GM18951 (cell line): ENCODE data around the gene HNF4A.

Source experiments
- POLR2A ChIP-seq: IDR thresholded peaks from 4 replicates; pipeline ENCODE4 v1.6.1; 2011; ENCODE audit warnings: mild to moderate bottlenecking; ENCODE audit not compliant: insufficient read length, insufficient read depth; ENCODE audit errors: extremely low read depth
- in situ Hi-C: fragments of 300-500 bp; cut with MboI; formaldehyde crosslinking; loops from one replicate; pipeline ENCODE4 v1.12.0; 2022; ENCODE audit warnings: low sequenced_read_pairs, mixed read lengths, inconsistent platforms; ENCODE audit not compliant: unreplicated experiment

Gene HNF4A

DNA sequence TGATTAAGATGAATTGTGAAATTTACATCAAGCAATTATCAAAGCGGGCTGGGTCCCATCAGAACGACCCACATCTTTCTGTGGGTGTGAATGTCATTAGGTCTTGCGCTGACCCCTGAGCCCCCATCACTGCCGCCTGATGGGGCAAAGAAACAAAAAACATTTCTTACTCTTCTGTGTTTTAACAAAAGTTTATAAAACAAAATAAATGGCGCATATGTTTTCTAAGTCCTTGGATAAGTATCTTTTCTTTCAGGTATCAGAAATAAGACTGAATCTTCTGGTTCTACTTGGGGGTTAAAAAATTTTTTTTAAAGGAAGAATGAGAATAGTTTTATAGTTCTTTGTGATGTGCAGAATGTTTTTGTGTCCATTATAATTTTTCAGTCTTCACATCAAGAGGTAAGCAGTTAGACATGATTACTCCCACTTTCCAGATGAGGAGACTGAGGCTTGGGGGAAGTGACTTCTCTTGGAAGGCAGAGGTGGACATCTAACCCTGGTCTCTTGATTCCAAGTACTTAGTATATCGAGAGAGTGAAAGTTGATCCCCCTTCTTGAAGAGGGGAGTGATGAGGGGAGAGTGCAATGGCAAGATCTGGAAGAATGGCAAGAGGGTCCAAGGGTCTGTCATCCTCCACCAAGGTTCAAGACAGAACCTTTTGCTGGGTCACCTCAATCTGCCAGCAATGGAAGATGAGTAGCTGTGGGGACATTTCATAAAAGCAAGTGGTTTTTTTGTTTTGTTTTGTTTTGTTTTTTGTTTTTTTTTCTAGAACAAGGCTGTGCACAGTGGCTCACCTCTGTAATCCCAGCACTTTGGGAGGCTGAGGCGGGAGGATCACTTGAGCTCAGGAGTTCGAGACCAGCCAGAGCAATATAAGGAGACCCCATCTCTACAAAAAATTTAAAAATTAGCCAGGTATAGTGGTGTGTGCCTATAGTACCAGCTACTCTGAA lies 77.4 kb downstream of the HNF4A start:
- in situ Hi-C loops, result no loop called here
- TF ChIP-seq POLR2A, result no peak

DNA sequence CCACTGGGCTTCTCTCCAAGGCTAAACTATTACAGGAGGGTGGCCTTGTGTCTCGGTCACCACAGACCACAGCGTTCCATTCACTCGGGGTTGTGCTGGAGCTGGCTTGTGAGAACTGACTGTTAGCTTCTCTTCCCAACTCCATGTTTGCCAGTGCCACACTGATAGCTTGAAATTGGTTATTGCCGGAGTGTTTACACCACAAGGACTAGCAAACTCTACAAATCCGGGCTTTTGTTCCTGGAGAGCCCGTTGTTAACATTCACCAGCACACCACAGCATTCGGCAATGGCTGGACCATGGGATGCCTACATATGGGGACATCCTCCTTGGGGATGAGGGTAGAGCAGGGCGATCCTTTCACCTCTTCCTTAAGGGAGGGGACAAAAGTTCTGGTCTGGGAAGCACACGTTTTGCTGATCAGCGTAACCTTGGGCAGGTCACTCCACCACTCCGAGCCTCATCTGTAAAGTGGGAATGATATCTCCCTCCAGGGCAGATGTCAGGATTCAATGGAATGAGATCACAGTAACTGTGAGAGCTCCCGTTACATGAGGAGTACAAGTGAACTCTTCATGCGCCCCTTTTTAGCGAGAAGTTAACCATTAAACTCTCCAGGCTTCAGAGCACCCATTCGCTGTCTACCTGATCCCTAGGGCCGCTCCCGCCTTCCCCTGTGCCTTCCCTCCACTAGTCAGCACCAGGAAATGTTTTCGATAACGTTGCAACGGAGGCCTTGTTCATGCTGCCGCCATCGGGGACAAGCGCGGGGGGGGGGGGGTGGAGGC lies 78.4 kb downstream of the HNF4A start:
- in situ Hi-C loops, result no loop called here
- TF ChIP-seq POLR2A, result no peak

DNA sequence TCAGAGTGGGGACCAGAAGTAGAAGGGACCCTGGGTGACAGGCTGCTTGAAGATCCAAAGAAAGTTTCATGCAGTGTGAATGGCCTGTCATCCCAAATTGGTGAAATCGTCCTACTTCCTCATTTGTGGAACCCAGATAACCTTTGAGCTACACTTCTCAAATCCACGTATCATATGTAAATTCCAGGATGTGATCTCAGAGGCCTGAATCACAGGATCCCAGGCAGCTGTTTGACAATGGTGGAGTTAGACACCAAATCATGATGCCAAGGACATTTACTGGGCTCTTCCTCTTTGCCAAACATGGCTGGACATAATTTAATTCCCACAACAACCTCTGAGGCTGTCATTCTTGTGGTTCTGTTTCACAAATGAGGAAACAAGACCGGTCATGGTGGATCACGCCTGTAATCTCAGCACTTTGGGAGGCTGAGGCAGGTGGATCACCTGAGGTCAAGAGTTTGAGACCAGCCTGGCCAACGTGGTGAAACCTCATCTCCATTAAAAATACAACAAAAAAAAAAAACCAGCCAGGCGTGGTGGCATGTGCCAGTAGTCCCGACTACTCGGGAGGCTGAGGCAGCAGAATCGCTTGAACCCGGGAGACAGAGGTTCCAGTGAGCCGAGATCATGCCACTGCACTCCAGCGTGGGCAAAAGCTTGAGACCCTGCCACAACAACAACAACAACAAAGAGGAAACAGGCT lies 80.3 kb downstream of the HNF4A start:
- in situ Hi-C loops, result no loop called here
- TF ChIP-seq POLR2A, result no peak

DNA sequence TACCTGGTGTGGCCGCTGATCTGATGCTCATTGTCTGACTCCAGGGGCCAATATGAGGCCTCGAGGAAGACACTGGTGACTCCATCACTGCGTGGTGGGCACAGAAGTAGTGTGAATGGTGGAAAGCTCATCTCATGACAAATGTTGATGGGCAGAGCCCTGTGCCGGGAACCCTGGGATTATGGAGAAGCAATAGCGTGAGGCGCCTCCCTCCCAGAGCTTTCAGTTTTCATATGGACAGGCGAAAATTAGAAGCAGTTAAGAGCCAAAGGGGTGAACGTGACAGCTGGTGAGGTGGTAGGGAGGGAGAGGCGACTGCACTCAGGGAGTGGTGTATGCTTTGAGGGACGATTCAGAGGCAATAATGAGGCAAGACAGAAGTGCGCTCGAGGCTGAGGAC lies 80.9 kb downstream of the HNF4A start:
- no peak for TF ChIP-seq POLR2A
- in situ Hi-C loops, result no loop called here

- TF ChIP-seq POLR2A, result no peak
- in situ Hi-C loops, result no loop called here
Measured at GRCh38 chr20:44437497-44437896, 82.0 kb downstream of the HNF4A start.

DNA sequence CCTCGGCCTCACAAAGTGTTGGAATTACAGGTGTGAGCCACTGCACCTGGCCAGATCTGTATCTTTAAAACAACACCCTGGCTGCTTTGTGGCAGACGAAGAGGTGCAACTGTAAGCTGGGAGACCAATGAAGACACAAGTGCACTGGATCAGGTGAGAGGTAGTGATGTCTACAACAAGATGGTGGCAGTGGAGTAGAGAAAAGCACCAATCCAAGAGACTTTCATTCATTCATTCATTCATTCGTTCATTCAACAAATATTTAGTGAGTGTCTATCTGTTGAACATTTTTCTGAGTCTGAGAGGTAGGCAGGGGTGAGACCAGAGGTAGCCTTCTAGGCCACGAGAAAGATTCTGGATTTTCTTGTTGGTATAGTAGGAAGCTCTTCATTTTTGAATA lies 83.3 kb downstream of the HNF4A start:
- TF ChIP-seq POLR2A, result no peak
- in situ Hi-C loops, result no loop called here

GRCh38 chr20:44439318-44439717 lies 83.8 kb downstream of the HNF4A start:
- in situ Hi-C loops, result no loop called here
- no peak for TF ChIP-seq POLR2A

GRCh38 chr20:44442298-44443070 lies 87.0 kb downstream of the HNF4A start:
- TF ChIP-seq POLR2A, result no peak
- in situ Hi-C loops, result no loop called here

- no peak for TF ChIP-seq POLR2A
- in situ Hi-C loops, result no loop called here
Measured at GRCh38 chr20:44445742-44446710, 90.5 kb downstream of the HNF4A start.

- TF ChIP-seq POLR2A, result no peak
- in situ Hi-C loops, result no loop called here
Measured at GRCh38 chr20:44447827-44448419, 92.4 kb downstream of the HNF4A start.
